Subcutaneous abdominal adipose tissue (tissue), 5 donors: ENCODE results near the gene TSPAN14.
A peak's percentile ranks its signal among the peaks of the same experiment; 100 is the strongest.

ENCODE experiments used
- H3K27ac ChIP-seq: one replicate; pipeline ENCODE4 v1.7.0; 2013; ENCODE audit warnings: low read depth, mild to moderate bottlenecking, inconsistent platforms, low read length, moderate library complexity
- H3K27me3 ChIP-seq, 5 donors: one replicate each; pipeline ENCODE4 v1.7.0; 2013; ENCODE audit warnings: low read length in 5 of 5, inconsistent platforms in 1 of 5; ENCODE audit not compliant: control insufficient read depth in 5 of 5, insufficient read depth in 4 of 5
- H3K36me3 ChIP-seq, 5 donors: one replicate each; pipeline ENCODE4 v1.7.0; 2013; ENCODE audit warnings: low read length in 5 of 5; ENCODE audit not compliant: control insufficient read depth in 5 of 5, insufficient read depth in 5 of 5
- H3K4me1 ChIP-seq, 5 donors: one replicate each; pipeline ENCODE4 v1.7.0; 2013; ENCODE audit warnings: low read length in 5 of 5, mild to moderate bottlenecking in 3 of 5, moderate library complexity in 1 of 5; ENCODE audit not compliant: control insufficient read depth in 5 of 5, insufficient read depth in 5 of 5
- H3K4me3 ChIP-seq, 5 donors: one replicate each; pipeline ENCODE4 v1.7.0; 2013; ENCODE audit warnings: low read length in 5 of 5, low read depth in 1 of 5
- H3K9ac ChIP-seq, 5 donors: one replicate each; pipeline ENCODE4 v1.7.0; 2013; ENCODE audit warnings: low read length in 5 of 5, mild to moderate bottlenecking in 4 of 5, moderate library complexity in 3 of 5
- H3K9me3 ChIP-seq, 5 donors: one replicate each; pipeline ENCODE4 v1.7.0; 2013; ENCODE audit warnings: low read length in 5 of 5; ENCODE audit not compliant: control insufficient read depth in 5 of 5
- donor health status: healthy.
- donor health status: healthy.
- donor health status: healthy.
- donor health status: healthy.
- donor health status: healthy.

TSPAN14 gene

GRCh38 chr10:80544316-80544953 lies 90.3 kb downstream of the TSPAN14 start:
- peaks cover 0 to 44% (median 2%) of the 10 kb centered on the region in 5 donors for H3K4me1 ChIP-seq
- H3K36me3 ChIP-seq = no peaks in the 10 kb centered on the region
- no peaks in the 10 kb centered on the region for H3K9me3 ChIP-seq
- H3K27ac ChIP-seq = no peak overlapping the region
- H3K9ac ChIP-seq = no peak overlapping the region
- H3K27me3 ChIP-seq = peaks cover 0 to 3% (median 0%) of the 10 kb centered on the region in 5 donors
- no peak overlapping the region for H3K4me3 ChIP-seq

GRCh38 chr10:80545258-80545881 lies 91.3 kb downstream of the TSPAN14 start:
- H3K27me3 ChIP-seq = peaks cover 0 to 3% (median 0%) of the 10 kb centered on the region in 5 donors

GRCh38 chr10:80552151-80552646 lies 98.1 kb downstream of the TSPAN14 start:
- peak overlapping the region; percentile 66 for H3K27ac ChIP-seq
- H3K4me1 ChIP-seq = peaks cover 7 to 34% (median 10%) of the 10 kb centered on the region in 5 donors
- H3K9ac ChIP-seq = no peak overlapping the region
- peak overlapping the region in 1 of 5 donors; percentile 2 for H3K4me3 ChIP-seq
- H3K36me3 ChIP-seq = no peaks in the 10 kb centered on the region
- no peaks in the 10 kb centered on the region for H3K9me3 ChIP-seq
- H3K27me3 ChIP-seq = no peaks in the 10 kb centered on the region

More at GRCh38 chr10:80545258-80545881, 91.3 kb downstream of the TSPAN14 start:
- Histone ChIP-seq H3K4me3 (no peak overlapping the region), H3K27ac (no peak overlapping the region), H3K9ac (no peak overlapping the region), H3K4me1 (peaks cover 0 to 38% (median 2%) of the 10 kb centered on the region in 5 donors), H3K36me3 (no peaks in the 10 kb centered on the region), H3K9me3 (no peaks in the 10 kb centered on the region)

GRCh38 chr10:80553436-80553835 lies 99.3 kb downstream of the TSPAN14 start:
- H3K4me3 ChIP-seq = no peak overlapping the region
- no peak overlapping the region for H3K9ac ChIP-seq
- H3K9me3 ChIP-seq = no peaks in the 10 kb centered on the region
- H3K27ac ChIP-seq = no peak overlapping the region
- H3K27me3 ChIP-seq = no peaks in the 10 kb centered on the region
- H3K36me3 ChIP-seq = no peaks in the 10 kb centered on the region
- H3K4me1 ChIP-seq = peaks cover 7 to 26% (median 10%) of the 10 kb centered on the region in 5 donors

- H3K27me3 ChIP-seq = no peaks in the 10 kb centered on the region
- H3K36me3 ChIP-seq = no peaks in the 10 kb centered on the region
- no peaks in the 10 kb centered on the region for H3K9me3 ChIP-seq
- peaks cover 7 to 22% (median 10%) of the 10 kb centered on the region in 5 donors for H3K4me1 ChIP-seq
- H3K9ac ChIP-seq = no peak overlapping the region
- no peak overlapping the region for H3K27ac ChIP-seq
- H3K4me3 ChIP-seq = no peak overlapping the region
Measured at GRCh38 chr10:80554050-80554449, 99.9 kb downstream of the TSPAN14 start.

- H3K9ac ChIP-seq = no peak overlapping the region
- no peaks in the 10 kb centered on the region for H3K27me3 ChIP-seq
- H3K36me3 ChIP-seq = no peaks in the 10 kb centered on the region
- H3K27ac ChIP-seq = no peak overlapping the region
- peaks cover 7 to 16% (median 10%) of the 10 kb centered on the region in 5 donors for H3K4me1 ChIP-seq
- H3K4me3 ChIP-seq = no peak overlapping the region
- H3K9me3 ChIP-seq = no peaks in the 10 kb centered on the region
Measured at GRCh38 chr10:80555415-80555814, 101.3 kb downstream of the TSPAN14 start.

- Histone ChIP-seq H3K36me3 (no peaks in the 10 kb centered on the region), H3K4me3 (no peak overlapping the region), H3K9ac (no peak overlapping the region), H3K4me1 (no peaks in the 10 kb centered on the region), H3K9me3 (no peaks in the 10 kb centered on the region), H3K27me3 (no peaks in the 10 kb centered on the region), H3K27ac (no peak overlapping the region)
Measured at GRCh38 chr10:80561950-80562349, 107.8 kb downstream of the TSPAN14 start.

GRCh38 chr10:80567292-80567691 lies 113.2 kb downstream of the TSPAN14 start:
- Histone ChIP-seq H3K27ac (no peak overlapping the region), H3K27me3 (peaks cover 0 to 8% (median 0%) of the 10 kb centered on the region in 5 donors), H3K36me3 (no peaks in the 10 kb centered on the region), H3K4me1 (no peaks in the 10 kb centered on the region), H3K9ac (no peak overlapping the region), H3K4me3 (no peak overlapping the region), H3K9me3 (no peaks in the 10 kb centered on the region)

GRCh38 chr10:80569131-80569895 lies 115.2 kb downstream of the TSPAN14 start:
- no peaks in the 10 kb centered on the region for H3K4me1 ChIP-seq
- H3K9ac ChIP-seq = no peak overlapping the region
- no peaks in the 10 kb centered on the region for H3K36me3 ChIP-seq
- H3K4me3 ChIP-seq = no peak overlapping the region
- H3K27ac ChIP-seq = no peak overlapping the region
- H3K9me3 ChIP-seq = no peaks in the 10 kb centered on the region
- peaks cover 0 to 8% (median 0%) of the 10 kb centered on the region in 5 donors for H3K27me3 ChIP-seq

GRCh38 chr10:80571352-80571751 lies 117.2 kb downstream of the TSPAN14 start:
- Histone ChIP-seq H3K36me3 (no peaks in the 10 kb centered on the region), H3K9ac (no peak overlapping the region), H3K9me3 (no peaks in the 10 kb centered on the region), H3K4me3 (no peak overlapping the region), H3K27me3 (peaks cover 0 to 8% (median 0%) of the 10 kb centered on the region in 5 donors), H3K4me1 (no peaks in the 10 kb centered on the region), H3K27ac (no peak overlapping the region)
